CD4-positive, alpha-beta T cell treated with Interleukin-1 beta for 1 hour (primary cell): Measurements from ENCODE around the gene SCAMP4.

Source experiments
- DNase-seq, 2 donors: peaks; one replicate each; pipeline ENCODE4 v3.0.0-alpha.2; 2020 to 2022

The SCAMP4 gene

GRCh38 chr19:1905110-1905862 lies at the start of gene SCAMP4, which contains the start of gene ADAT3:
Gene SCAMP4, plus strand, starts transcription at chr19:1905399. Its CDS starts 9,621 bp downstream, at chr19:1915020.
Gene ADAT3, plus strand, starts transcription at chr19:1905399. Its CDS starts 6,649 bp downstream, at chr19:1912048.
- DNase-seq, result peak; percentile 99

- DNase-seq, result peak in 1 of 2 donors; percentile 18
Observed at GRCh38 chr19:1855828-1856255, 49.4 kb upstream of the SCAMP4 start.

GRCh38 chr19:1856345-1856697 lies 48.9 kb upstream of the SCAMP4 start:
- DNase-seq, result no peak

- DNase-seq, result peak in 1 of 2 donors; percentile 78
Observed at GRCh38 chr19:1856698-1857603, 48.2 kb upstream of the SCAMP4 start.

GRCh38 chr19:1857648-1858326 lies 47.4 kb upstream of the SCAMP4 start:
- DNase-seq, result no peak

GRCh38 chr19:1858412-1859081 lies 46.7 kb upstream of the SCAMP4 start:
- no peak for DNase-seq

- no peak for DNase-seq
Observed at GRCh38 chr19:1859331-1859781, 45.8 kb upstream of the SCAMP4 start.

- peak; percentile 74 to 77 for DNase-seq
Observed at GRCh38 chr19:1860042-1860775, 45.0 kb upstream of the SCAMP4 start.

GRCh38 chr19:1860821-1861598 lies 44.2 kb upstream of the SCAMP4 start:
- no peak for DNase-seq

- DNase-seq, result no peak
Observed at GRCh38 chr19:1861599-1862031, 43.6 kb upstream of the SCAMP4 start.

- DNase-seq, result no peak
Observed at GRCh38 chr19:1862068-1862423, 43.2 kb upstream of the SCAMP4 start.

- peak; percentile 56 to 71 for DNase-seq
Observed at GRCh38 chr19:1862424-1863327, 42.5 kb upstream of the SCAMP4 start.

- DNase-seq, result no peak
Observed at GRCh38 chr19:1863328-1863637, 41.9 kb upstream of the SCAMP4 start, which contains the start of gene KLF16. Gene KLF16, minus strand, starts transcription at chr19:1863579. Its CDS starts 82 bp downstream, at chr19:1863497.

- DNase-seq, result peak; percentile 93
Observed at GRCh38 chr19:1863638-1864479, 41.3 kb upstream of the SCAMP4 start.

GRCh38 chr19:1864480-1865171 lies 40.6 kb upstream of the SCAMP4 start:
- peak; percentile 69 to 75 for DNase-seq

GRCh38 chr19:1865172-1866010 lies 39.8 kb upstream of the SCAMP4 start:
- no peak for DNase-seq

GRCh38 chr19:1866693-1867348 lies 38.4 kb upstream of the SCAMP4 start:
- no peak for DNase-seq
